Skeletal muscle cell (primary cell): ENCODE measurements around the gene GHRHR.

Experiments
- DNase-seq: peaks from one replicate; pipeline ENCODE4 v3.0.0-alpha.2; 2010; ENCODE audit warnings: low read depth
- H3K4me3 ChIP-seq: 2 replicates; pipeline ENCODE4 v1.5.1; 2011; ENCODE audit warnings: low read depth, mild to moderate bottlenecking, control low read depth, low read length, moderate library complexity

GHRHR gene

GRCh38 chr7:30954914-30955313, 8.8 kb upstream of the GHRHR start:
- no peak for DNase-seq
- no peak overlapping the region for H3K4me3 ChIP-seq

- DNase-seq: no peak
- no peak overlapping the region for H3K4me3 ChIP-seq
Observed at GRCh38 chr7:30956704-30957103, 7.0 kb upstream of the GHRHR start.

- H3K4me3 ChIP-seq: no peak overlapping the region
- no peak for DNase-seq
Observed at GRCh38 chr7:30965372-30965771, 1.6 kb downstream of the GHRHR start.

GRCh38 chr7:30965883-30966282, 2.1 kb downstream of the GHRHR start:
- H3K4me3 ChIP-seq: no peak overlapping the region
- no peak for DNase-seq

GRCh38 chr7:30968294-30968693, 4.5 kb downstream of the GHRHR start:
- no peak for DNase-seq

GRCh38 chr7:30968747-30969603, 5.2 kb downstream of the GHRHR start:
- DNase-seq: no peak

More at GRCh38 chr7:30968294-30968693, 4.5 kb downstream of the GHRHR start:
- no peak overlapping the region for H3K4me3 ChIP-seq

GRCh38 chr7:30969604-30969970, 5.8 kb downstream of the GHRHR start:
- no peak overlapping the region for H3K4me3 ChIP-seq
- no peak for DNase-seq

More at GRCh38 chr7:30968747-30969603, 5.2 kb downstream of the GHRHR start:
- H3K4me3 ChIP-seq: no peak overlapping the region

GRCh38 chr7:30970074-30970473, 6.3 kb downstream of the GHRHR start:
- no peak overlapping the region for H3K4me3 ChIP-seq
- DNase-seq: no peak

GRCh38 chr7:30970594-30971094, 6.9 kb downstream of the GHRHR start:
- no peak for DNase-seq
- H3K4me3 ChIP-seq: no peak overlapping the region

GRCh38 chr7:30971440-30971839, 7.7 kb downstream of the GHRHR start:
- DNase-seq: no peak
- H3K4me3 ChIP-seq: no peak overlapping the region

GRCh38 chr7:30971840-30972563, 8.2 kb downstream of the GHRHR start:
- H3K4me3 ChIP-seq: no peak overlapping the region

GRCh38 chr7:30973292-30973691, 9.5 kb downstream of the GHRHR start:
- H3K4me3 ChIP-seq: no peak overlapping the region
- DNase-seq: no peak

More at GRCh38 chr7:30971840-30972563, 8.2 kb downstream of the GHRHR start:
- no peak for DNase-seq

GRCh38 chr7:30973791-30974604, 10.2 kb downstream of the GHRHR start:
- DNase-seq: no peak
- no peak overlapping the region for H3K4me3 ChIP-seq

GRCh38 chr7:30974605-30975255, 11.0 kb downstream of the GHRHR start:
- no peak for DNase-seq
- H3K4me3 ChIP-seq: no peak overlapping the region

GRCh38 chr7:30975256-30975899, 11.6 kb downstream of the GHRHR start:
- no peak overlapping the region for H3K4me3 ChIP-seq
- DNase-seq: no peak

- no peak for DNase-seq
- H3K4me3 ChIP-seq: no peak overlapping the region
Observed at GRCh38 chr7:30976381-30976780, 12.6 kb downstream of the GHRHR start.

GRCh38 chr7:30977222-30977621, 13.5 kb downstream of the GHRHR start:
- DNase-seq: no peak

GRCh38 chr7:30977896-30978564, 14.3 kb downstream of the GHRHR start:
- DNase-seq: no peak
- H3K4me3 ChIP-seq: no peak overlapping the region

More at GRCh38 chr7:30977222-30977621, 13.5 kb downstream of the GHRHR start:
- no peak overlapping the region for H3K4me3 ChIP-seq
